HTR-8/SVneo (cell line): ENCODE measurements around the gene ZNF540.
"Not testable (repeated sequence)": the region's sequence is repeated elsewhere in the genome, so short reads cannot be mapped to it uniquely, and the experiment has no call there.

Experiments used
- DNase-seq: peaks from one replicate; pipeline ENCODE4 v3.0.0; 2011; ENCODE audit warnings: low spot score, mixed read lengths; ENCODE audit not compliant: insufficient read length
- FAIRE-seq: peaks from 2 replicates; lab custom pipeline; 2011; peaks lifted over from hg19 to GRCh38; lab: Jason Lieb, UNC

The ZNF540 gene

GRCh38 chr19:37594304-37594981 lies at the start of gene ZNF540, which contains the start of gene ZNF571:
Gene ZNF540 (plus strand): TSS chr19:37594876. CDS start chr19:37598448, 3,572 bp downstream.
Gene ZNF571 (minus strand): TSS chr19:37594792. CDS start chr19:37586676, 8,116 bp downstream.
- FAIRE-seq (peak; percentile 92), DNase-seq (peak; percentile 90)

DNA sequence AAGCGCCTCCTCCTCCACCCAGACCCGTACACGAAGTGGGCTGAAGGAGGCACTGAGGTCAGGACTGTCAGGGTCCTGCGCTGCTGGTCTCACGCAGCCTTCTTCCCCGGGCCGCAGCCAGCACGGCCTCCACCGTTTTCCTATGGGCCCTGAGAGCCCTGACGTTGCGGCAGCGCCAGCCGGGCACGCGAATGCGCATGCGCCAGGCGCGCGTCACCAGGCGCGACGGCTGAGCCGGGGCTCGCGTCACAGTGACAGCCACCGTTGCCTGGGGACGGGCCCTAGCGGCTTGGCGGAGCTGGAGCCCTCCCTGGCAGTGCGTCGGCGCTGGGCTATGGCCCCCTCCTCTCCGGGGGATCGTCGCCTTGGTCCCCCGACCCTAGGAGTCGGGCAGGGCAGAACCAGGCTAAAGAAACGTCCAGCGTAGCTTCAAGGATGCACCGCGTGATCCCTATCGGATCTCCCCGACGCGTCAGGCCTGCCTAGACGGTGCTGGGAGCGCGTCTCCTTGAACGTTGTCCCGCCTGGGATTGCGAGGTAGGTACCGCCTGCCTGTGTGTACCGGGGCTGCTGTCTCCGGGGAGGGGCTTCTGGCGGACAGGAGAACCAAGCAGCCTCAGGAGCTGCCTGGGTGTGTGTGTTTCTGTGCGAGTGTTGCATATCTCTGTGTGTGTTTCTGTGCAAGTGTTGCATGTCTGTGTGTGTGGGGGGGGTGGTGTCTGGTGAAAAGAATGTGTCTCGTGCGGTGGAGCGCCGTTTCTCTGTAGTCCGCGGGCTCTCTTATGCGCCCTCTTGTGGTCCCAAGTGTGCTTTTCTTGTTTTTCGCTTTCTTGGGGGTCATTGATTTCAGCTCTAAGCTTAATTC lies 43.3 kb upstream of the ZNF540 start:
- peak; percentile 14 for DNase-seq
- peak; percentile 79 for FAIRE-seq

DNA sequence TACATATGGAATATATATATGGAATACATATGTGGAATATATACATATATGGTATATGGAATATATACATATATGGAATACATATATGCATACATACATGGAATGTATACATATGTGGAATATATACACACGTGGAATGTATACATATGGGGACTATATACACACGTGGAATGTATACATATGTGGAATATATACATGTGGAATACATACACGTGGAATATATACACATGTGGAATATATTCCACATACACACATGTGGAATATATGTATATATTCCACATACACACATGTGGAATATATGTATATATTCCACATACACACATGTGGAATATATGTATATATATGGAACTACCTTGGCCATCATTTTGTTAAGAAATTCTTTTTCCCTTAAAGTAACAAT lies 31.2 kb upstream of the ZNF540 start:
- no peak for FAIRE-seq

GRCh38 chr19:37564624-37565369 lies 29.9 kb upstream of the ZNF540 start:
- DNase-seq, result no peak
- FAIRE-seq, result no peak

More for the DNA sequence above, 31.2 kb upstream of the ZNF540 start:
- no peak for DNase-seq

DNA sequence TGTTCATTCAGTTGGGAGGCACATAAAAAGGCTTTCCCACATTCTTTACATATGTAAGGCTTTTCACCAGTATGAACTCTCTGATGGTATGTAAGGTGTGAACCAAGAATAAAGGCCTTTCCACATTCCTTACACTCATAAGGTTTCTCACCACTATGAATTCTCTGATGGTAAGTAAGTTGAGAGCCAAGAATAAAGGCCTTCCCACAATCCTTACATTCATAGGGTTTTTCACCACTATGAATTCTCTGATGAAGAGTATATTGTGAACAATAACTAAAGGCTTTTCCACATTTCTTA lies 29.4 kb upstream of the ZNF540 start:
- FAIRE-seq (no peak), DNase-seq (no peak)

GRCh38 chr19:37572203-37572602 lies 22.5 kb upstream of the ZNF540 start:
- DNase-seq (no peak), FAIRE-seq (no peak)

GRCh38 chr19:37583340-37583739 lies 11.3 kb upstream of the ZNF540 start:
- DNase-seq, result no peak

DNA sequence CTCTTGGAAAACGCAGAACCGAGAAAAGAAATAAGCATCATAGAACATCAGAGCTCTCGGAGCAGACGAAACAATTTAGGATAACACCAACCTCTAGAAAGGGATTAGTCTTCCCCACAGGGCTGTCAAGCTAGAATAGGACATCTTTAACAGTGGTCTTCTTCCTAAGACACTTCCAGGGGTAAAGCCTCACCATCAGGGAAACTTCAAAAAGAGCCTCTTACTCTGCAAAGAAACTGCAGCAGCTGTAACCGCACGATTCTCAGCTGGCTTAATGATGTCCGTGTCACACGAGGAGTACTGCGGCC lies 726 bp upstream of the ZNF540 start:
- no peak for FAIRE-seq
- no peak for DNase-seq

More at GRCh38 chr19:37583340-37583739, 11.3 kb upstream of the ZNF540 start:
- no peak for FAIRE-seq

DNA sequence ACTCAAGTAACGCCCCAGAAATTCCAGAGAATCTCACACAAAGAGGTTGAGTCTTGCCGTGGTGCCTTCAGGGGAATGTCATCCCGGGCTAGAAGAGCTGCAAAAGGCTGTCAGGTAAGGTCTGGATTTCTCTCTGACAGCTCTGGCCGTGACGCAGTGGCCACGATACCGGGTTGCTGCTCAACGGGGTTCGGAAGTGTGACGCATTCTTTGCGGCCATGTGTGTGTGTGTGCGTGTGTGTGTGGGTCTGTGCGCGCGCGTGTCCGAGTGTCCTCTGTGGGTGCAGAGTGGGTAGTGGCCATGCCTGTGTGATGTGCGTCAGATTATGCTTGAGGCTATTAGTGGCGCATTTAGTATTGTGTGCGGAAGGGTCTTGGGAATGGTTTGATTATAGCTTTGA lies 306 bp downstream of the ZNF540 start:
- no peak for DNase-seq
- no peak for FAIRE-seq

DNA sequence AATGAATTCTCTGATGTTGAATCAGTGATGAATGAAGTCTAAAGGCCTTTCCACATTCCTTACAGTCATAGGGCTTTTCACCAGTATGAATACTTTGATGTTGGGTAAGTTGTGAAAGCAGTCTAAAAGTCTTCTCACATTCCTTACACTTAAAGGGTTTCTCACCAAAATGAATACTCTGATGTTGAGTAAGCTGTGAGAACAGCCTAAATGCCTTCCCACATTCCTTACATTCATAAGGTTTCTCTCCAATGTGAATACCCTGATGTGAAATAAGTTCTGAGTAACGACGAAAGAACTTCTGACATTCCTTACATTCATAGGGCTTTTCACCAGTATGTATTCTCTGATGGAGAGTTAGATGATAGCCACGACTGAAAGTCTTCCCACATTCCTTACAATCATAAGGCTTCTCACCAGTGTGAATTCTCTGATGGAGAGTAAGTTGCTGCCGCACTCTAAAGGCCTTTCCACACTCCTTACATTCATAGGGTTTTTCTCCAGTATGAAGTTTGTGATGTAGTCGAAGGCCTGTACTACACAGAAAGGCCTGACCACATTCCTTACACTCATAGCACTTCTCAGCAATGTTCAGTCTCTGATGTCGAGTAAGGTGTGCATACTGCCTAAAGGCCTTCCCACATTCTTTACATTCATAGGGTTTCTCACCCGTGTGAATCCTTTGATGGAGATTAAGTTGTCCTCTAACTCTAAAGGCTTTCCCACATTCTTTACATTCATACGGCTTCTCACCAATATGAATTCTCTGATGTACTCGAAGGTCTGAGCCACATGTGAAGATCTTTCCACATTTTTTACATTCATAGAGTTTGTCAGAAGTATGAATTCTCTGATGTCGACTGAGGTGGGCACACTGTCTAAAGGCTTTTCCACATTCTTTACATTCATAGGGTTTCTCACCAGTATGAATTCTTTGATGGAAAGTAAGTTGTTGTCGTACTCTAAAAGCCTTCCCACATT lies 40.7 kb downstream of the ZNF540 start:
- FAIRE-seq (no peak), DNase-seq (no peak)

- no peak for FAIRE-seq
- DNase-seq, result no peak
Observed at GRCh38 chr19:37654118-37654517, 59.4 kb downstream of the ZNF540 start.

- peak; percentile 20 for DNase-seq
- no peak for FAIRE-seq
Observed at GRCh38 chr19:37654629-37655300, 60.1 kb downstream of the ZNF540 start.

GRCh38 chr19:37655301-37655688 lies 60.6 kb downstream of the ZNF540 start, which contains the start of gene ZFP30:
Gene ZFP30 (minus strand): TSS chr19:37655465. CDS start chr19:37647822, 7,643 bp downstream.
- no peak for FAIRE-seq
- DNase-seq, result peak; percentile 75

DNA sequence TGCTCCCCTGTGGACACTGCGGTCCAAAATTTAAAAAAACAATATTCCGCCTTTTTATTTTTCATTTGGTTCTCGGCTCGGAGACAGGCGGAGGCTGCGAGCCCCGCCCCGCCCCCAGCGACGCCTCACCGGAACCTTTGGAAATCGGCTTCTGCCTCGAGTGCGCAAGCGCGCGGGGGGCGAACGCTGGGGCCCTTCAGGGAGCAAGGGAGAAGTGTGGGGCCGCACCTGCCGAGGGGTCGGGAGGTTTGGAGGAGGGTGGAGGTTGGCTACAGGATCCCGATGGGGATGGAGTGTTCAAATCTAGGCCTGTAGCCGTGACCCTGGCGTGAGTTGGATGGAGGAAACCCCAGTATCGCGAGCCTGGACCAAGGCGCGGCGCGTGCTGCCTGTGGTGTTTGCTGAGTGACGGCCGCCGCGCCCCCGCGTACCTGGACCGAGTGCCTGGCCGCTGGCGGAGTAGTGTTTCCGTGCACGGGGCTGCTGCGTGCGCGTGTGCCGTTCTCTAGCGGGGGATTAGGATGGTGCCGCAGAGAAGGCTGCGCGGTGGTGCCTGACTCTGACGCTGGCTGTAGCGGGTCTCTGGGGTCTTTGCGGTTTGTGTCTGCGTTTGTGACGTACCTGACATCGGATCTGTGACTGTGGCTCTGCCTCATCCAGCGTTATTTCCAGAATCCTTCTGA lies 61.2 kb downstream of the ZNF540 start:
- FAIRE-seq, result peak; percentile 80
- DNase-seq, result peak; percentile 82

- FAIRE-seq, DNase-seq: not testable (repeated sequence)
Observed at GRCh38 chr19:37657157-37657556, 62.5 kb downstream of the ZNF540 start.
